Endodermal cell (in vitro differentiated cells): Measurements from ENCODE around the gene DNAAF5. TPM values are rescaled to one million over a fixed set of nuclear protein-coding genes. Genes with fewer than 3 reads are reported as not detected.

Experiments
- DNase-seq: peaks from one replicate; pipeline ENCODE4 v3.0.0-alpha.2; 2017
- H3K27ac ChIP-seq: 2 replicates; pipeline ENCODE4 v1.5.1; 2013; ENCODE audit warnings: mild to moderate bottlenecking, low read depth, low read length, moderate library complexity
- H3K27me3 ChIP-seq: 2 replicates; pipeline ENCODE4 v1.6.1; 2013; ENCODE audit warnings: mild to moderate bottlenecking, low read length, moderate library complexity; ENCODE audit not compliant: insufficient read depth, control insufficient read depth, poor library complexity, severe bottlenecking
- H3K36me3 ChIP-seq: 2 replicates; pipeline ENCODE4 v1.7.0; 2013; ENCODE audit warnings: mild to moderate bottlenecking, low read length, moderate library complexity; ENCODE audit not compliant: control insufficient read depth, insufficient read depth
- H3K4me1 ChIP-seq: one replicate; pipeline ENCODE4 v1.7.0; 2013; ENCODE audit warnings: low read length; ENCODE audit not compliant: control insufficient read depth, insufficient read depth
- H3K4me3 ChIP-seq: 2 replicates; pipeline ENCODE4 v1.5.1; 2013; ENCODE audit warnings: mild to moderate bottlenecking, low read length, moderate library complexity
- H3K9ac ChIP-seq: 2 replicates; pipeline ENCODE4 v1.6.1; 2013; ENCODE audit warnings: mild to moderate bottlenecking, low read length, moderate library complexity; ENCODE audit not compliant: poor library complexity, severe bottlenecking; ENCODE audit errors: extremely low read depth
- H3K9me3 ChIP-seq: 2 replicates; pipeline ENCODE4 v1.6.1; 2013; ENCODE audit warnings: mild to moderate bottlenecking, low read length, moderate library complexity; ENCODE audit not compliant: control insufficient read depth
- H3K27ac Mint-ChIP-seq: 2 replicates; pipeline ENCODE4 v1.8.0; 2020; ENCODE audit warnings: mixed read lengths
- H3K27me3 Mint-ChIP-seq: 2 replicates; pipeline ENCODE4 v1.8.0; 2021; ENCODE audit warnings: mild to moderate bottlenecking, mixed read lengths; ENCODE audit not compliant: insufficient read depth
- H3K36me3 Mint-ChIP-seq: 2 replicates; pipeline ENCODE4 v1.8.0; 2020; ENCODE audit warnings: low read depth, mixed read lengths
- H3K4me1 Mint-ChIP-seq: 2 replicates; pipeline ENCODE4 v1.8.0; 2020; ENCODE audit warnings: mixed read lengths
- H3K4me3 Mint-ChIP-seq: 2 replicates; pipeline ENCODE4 v1.8.0; 2020; ENCODE audit warnings: mild to moderate bottlenecking, moderate library complexity, mixed read lengths
- H3K9me3 Mint-ChIP-seq: 2 replicates; pipeline ENCODE4 v1.8.0; 2020; ENCODE audit warnings: mild to moderate bottlenecking, mixed read lengths
- WGBS, 2 experiments: methylation state at CpG; one replicate each; pipeline versions ENCODE4 v1.1.5 to v1.1.7; 2013; ENCODE audit warnings: missing lambda C conversion rate in 2 of 2, mixed read lengths in 1 of 2; ENCODE audit not compliant: insufficient coverage in 1 of 2, insufficient read length in 1 of 2; 5-methylcytosine and 5-hydroxymethylcytosine counted together
- total RNA-seq, 2 donors: library from RNA; stranded (reverse); fragmentation: NEBNext Ultra II Directional in 1 of 2; extraction: Animal tissue kit (Norgen Biotek cat#: 25700) in 1 of 2; gene quantifications; 2 replicates in 1 of 2; 3 replicates in 1 of 2; pipeline ENCODE4 v1.2.1, GENCODE V29; 2021
- TF ChIP-seq, protein P1 (sequence below): fragments of 200-600 bp; sonication (generic); conservative IDR thresholded peaks from 2 replicates; pipeline ENCODE4 v1.5.0; 2021; ENCODE audit warnings: antibody characterized with exemption, mild to moderate bottlenecking

The DNAAF5 gene
- total RNA-seq, 2 donors from 2014 or later = 54.2 to 54.3 TPM

DNA sequence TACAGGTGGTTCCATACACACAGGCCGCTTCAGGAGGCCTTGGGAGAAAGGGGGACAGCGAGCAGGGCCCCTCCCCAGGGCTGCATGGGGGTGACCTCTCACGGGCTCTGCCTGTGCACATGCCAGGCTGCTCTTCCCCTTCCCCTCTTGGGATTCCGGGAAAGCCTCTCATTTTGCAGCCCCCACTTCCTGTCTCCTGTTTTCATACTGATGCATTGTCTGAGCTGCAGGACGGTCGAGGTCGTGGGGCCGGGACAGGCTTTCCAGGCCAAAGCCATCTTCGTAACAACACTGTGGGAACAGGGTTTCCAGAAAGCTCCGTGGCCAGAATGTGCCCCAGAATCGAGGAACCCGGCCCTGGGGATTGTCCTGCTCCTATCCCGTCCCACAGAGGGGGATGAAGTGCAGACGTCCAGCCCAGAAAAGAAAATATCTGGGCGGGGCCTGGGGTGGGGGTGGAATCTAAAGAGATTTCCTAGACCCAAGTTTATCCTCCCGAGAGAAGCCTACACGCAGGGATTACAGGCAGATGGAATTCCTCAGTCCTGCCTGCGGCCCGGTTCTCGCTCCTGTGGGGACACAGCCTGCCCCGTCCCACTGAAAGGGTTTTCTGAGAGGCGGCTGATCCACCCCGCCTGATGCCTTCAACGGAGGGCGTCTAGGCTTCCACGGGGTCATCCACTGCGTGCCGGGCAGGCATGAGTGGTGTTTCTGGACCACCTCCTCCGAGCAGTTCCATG, 29.5 kb upstream of the DNAAF5 start:
- Histone ChIP-seq H3K36me3 (peaks cover 6% of the 10 kb centered on the region), H3K27ac (no peak overlapping the region), H3K9me3 (no peaks in the 10 kb centered on the region), H3K9ac (no peak overlapping the region), H3K4me1 (no peaks in the 10 kb centered on the region), H3K27me3 (no peaks in the 10 kb centered on the region), H3K4me3 (no peak overlapping the region)
- DNase-seq = no peak
- Mint-ChIP-seq H3K4me1 (no peaks in the 10 kb centered on the region), H3K4me3 (no peak overlapping the region), H3K9me3 (peaks cover 10% of the 10 kb centered on the region), H3K36me3 (peaks cover 47% of the 10 kb centered on the region), H3K27me3 (no peaks in the 10 kb centered on the region), H3K27ac (peak overlapping the region; percentile 48)
- TF ChIP-seq, protein P1, sequence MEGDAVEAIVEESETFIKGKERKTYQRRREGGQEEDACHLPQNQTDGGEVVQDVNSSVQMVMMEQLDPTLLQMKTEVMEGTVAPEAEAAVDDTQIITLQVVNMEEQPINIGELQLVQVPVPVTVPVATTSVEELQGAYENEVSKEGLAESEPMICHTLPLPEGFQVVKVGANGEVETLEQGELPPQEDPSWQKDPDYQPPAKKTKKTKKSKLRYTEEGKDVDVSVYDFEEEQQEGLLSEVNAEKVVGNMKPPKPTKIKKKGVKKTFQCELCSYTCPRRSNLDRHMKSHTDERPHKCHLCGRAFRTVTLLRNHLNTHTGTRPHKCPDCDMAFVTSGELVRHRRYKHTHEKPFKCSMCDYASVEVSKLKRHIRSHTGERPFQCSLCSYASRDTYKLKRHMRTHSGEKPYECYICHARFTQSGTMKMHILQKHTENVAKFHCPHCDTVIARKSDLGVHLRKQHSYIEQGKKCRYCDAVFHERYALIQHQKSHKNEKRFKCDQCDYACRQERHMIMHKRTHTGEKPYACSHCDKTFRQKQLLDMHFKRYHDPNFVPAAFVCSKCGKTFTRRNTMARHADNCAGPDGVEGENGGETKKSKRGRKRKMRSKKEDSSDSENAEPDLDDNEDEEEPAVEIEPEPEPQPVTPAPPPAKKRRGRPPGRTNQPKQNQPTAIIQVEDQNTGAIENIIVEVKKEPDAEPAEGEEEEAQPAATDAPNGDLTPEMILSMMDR = no peak
- 93 to 94% methylated on average over 27 to 29 of the region's 29 CpGs for whole genome bisulfite sequencing, 2 experiments

DNA sequence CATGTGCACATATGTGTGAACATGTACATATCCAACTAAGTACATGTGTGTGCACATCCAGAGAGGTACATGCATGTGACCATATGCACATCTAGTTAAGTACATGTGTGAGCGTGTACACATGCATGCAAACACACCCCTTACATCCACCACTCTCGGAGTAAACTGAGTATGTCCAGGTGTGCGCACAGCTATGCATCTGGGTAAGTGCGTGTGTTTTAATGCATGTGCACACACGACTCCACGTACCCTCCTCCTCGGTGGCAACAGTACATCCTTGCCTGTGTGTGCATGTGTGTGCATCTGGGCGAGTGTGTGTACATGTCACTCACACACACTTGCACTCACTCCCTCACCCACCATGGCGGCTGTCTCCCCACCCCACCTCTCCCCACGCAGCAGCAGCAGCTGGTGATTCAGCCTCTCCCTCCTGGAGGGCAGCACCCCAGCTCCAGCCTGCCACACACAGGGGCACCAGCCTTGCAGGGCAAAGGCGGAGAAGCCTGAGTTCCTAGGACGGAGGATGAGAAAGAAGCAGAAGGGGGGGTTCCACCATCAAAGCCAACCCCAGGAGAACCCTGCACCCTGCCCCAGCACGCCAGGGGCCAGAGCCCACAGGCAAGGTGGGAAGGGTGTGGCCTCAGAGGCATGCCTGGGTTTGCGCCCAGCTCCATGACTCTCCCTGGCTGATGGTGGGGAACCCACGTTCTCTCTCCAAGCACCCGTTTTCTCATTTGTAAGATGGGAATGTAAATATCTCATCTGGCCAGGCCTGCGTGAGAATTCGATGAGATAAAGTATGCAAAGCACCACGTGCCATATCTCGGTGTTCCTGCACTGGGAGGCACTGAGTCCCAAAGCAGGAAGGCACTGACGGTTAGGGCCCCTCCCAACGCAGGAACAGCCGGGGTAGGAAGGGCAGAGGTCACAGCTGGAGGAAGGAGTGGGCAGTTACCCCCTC, 27.7 kb upstream of the DNAAF5 start:
- Histone ChIP-seq H3K9ac (no peak overlapping the region), H3K27ac (no peak overlapping the region), H3K4me3 (no peak overlapping the region), H3K4me1 (no peaks in the 10 kb centered on the region), H3K9me3 (peaks cover 10% of the 10 kb centered on the region), H3K27me3 (no peaks in the 10 kb centered on the region), H3K36me3 (peaks cover 6% of the 10 kb centered on the region)
- Mint-ChIP-seq H3K27me3 (no peaks in the 10 kb centered on the region), H3K36me3 (peaks cover 38% of the 10 kb centered on the region), H3K27ac (no peak overlapping the region), H3K9me3 (peaks cover 8% of the 10 kb centered on the region), H3K4me3 (no peak overlapping the region), H3K4me1 (no peaks in the 10 kb centered on the region)
- TF ChIP-seq, protein P1 = no peak
- peak; percentile 11 for DNase-seq
- WGBS, 2 experiments = 93 to 96% methylated on average over 15 to 23 of the region's 23 CpGs

DNA sequence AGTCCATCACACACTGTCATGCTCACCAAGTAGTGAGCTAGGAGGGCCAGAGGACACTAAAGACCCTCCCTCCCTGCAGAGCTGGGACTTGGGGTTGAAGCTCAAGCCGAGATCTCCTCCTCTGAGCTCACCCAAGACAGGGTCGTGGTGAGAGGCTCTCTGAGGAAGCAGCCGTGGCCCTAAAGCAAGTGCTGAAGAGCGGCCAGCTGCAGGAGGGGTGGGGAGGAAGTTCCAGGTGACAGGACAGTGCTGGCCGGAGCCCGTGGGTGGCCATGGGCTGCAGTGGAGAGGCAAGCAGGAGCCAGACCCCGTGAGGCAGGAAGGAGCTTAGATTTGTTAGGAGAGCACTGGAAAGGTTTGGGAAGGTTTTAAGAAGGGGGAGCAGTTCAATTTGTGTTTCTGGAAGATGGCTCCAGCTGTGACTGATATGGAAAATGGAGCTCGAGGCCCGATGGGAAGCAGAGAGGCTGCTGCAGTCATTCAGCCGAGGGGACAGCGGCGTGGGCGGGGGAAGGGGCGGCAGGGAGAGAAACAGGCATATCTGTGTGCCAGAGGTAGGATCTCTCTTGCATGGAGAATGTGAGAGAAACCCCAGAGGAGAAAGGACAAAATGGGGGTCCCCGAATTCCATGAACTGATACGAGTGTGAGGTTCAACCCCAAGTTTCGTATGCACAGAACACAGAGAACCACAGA, 26.9 kb upstream of the DNAAF5 start:
- TF ChIP-seq, protein P1 = no peak
- H3K9ac ChIP-seq = no peak overlapping the region
- WGBS, 2 experiments = 86 to 90% methylated on average over 14 to 17 of the region's 17 CpGs

More for the DNA sequence above, 26.9 kb upstream of the DNAAF5 start:
- no peak overlapping the region for H3K27ac ChIP-seq
- no peaks in the 10 kb centered on the region for H3K4me1 Mint-ChIP-seq
- H3K27ac Mint-ChIP-seq = peak overlapping the region; percentile 6
- H3K4me3 ChIP-seq = no peak overlapping the region
- no peaks in the 10 kb centered on the region for H3K27me3 ChIP-seq
- no peaks in the 10 kb centered on the region for H3K4me1 ChIP-seq
- no peak overlapping the region for H3K4me3 Mint-ChIP-seq
- H3K36me3 ChIP-seq = peaks cover 6% of the 10 kb centered on the region
- peaks cover 13% of the 10 kb centered on the region for H3K9me3 Mint-ChIP-seq
- peaks cover 46% of the 10 kb centered on the region for H3K36me3 Mint-ChIP-seq
- DNase-seq = no peak
- peaks cover 13% of the 10 kb centered on the region for H3K9me3 ChIP-seq
- no peaks in the 10 kb centered on the region for H3K27me3 Mint-ChIP-seq
